ENCODE measurements around the gene IGSF5.

DNA sequence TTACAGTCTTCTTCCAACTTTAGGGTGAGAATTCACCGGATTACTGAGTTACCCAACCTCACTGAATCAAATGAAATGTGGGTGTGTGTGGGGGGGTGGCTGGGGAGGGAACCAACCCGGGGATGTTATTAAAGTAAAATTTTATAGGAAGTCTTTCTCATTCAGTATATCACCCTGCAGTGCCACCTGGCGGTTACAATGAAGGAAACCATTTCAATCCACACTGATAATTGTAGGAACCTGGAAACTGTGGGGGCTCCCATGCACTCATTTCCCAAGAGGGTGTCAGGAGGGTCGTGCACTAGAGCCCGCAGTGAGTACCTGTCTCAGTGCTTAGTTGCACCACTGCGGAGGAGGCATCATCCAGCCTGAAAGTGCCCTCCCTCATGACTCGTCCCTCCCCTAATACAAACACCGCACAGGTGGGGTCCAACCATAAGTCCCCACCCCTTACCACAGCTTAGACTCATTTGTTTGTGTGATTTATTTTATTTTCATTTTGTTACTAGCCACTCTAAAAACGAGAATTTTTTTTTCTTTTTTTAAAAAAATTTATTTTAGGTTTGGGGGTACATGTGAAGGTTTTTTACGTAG is 29.1 kb upstream of the IGSF5 start:
- TF ChIP-seq, protein P1, sequence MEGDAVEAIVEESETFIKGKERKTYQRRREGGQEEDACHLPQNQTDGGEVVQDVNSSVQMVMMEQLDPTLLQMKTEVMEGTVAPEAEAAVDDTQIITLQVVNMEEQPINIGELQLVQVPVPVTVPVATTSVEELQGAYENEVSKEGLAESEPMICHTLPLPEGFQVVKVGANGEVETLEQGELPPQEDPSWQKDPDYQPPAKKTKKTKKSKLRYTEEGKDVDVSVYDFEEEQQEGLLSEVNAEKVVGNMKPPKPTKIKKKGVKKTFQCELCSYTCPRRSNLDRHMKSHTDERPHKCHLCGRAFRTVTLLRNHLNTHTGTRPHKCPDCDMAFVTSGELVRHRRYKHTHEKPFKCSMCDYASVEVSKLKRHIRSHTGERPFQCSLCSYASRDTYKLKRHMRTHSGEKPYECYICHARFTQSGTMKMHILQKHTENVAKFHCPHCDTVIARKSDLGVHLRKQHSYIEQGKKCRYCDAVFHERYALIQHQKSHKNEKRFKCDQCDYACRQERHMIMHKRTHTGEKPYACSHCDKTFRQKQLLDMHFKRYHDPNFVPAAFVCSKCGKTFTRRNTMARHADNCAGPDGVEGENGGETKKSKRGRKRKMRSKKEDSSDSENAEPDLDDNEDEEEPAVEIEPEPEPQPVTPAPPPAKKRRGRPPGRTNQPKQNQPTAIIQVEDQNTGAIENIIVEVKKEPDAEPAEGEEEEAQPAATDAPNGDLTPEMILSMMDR (IDR thresholded peaks at IDR 0.05 in 4 of 5, conservative IDR thresholded peaks at IDR 0.05 in 1 of 5): peak; percentile 26 to 72 (median 65)
- TF ChIP-seq POLR2A (IDR thresholded peaks at IDR 0.05): no peak
